HG02798 (cell line): ENCODE data around the gene VWC2L.

Experiments used
- ATAC-seq: cut with Tn5 transposase; IDR thresholded peaks from one replicate; pipeline ENCODE4 v1.9.1; 2021; ENCODE audit warnings: mild to moderate bottlenecking; ENCODE audit not compliant: unreplicated experiment, poor library complexity

The VWC2L gene

GRCh38 chr2:214410918-214411554, at the start of gene VWC2L:
Gene VWC2L (plus strand): TSS chr2:214411054. CDS start chr2:214414194, 3,140 bp downstream.
- ATAC-seq: peak; percentile 64

GRCh38 chr2:214361116-214361515, 49.7 kb upstream of the VWC2L start:
- no peak for ATAC-seq

GRCh38 chr2:214365549-214365948, 45.3 kb upstream of the VWC2L start:
- no peak for ATAC-seq

DNA sequence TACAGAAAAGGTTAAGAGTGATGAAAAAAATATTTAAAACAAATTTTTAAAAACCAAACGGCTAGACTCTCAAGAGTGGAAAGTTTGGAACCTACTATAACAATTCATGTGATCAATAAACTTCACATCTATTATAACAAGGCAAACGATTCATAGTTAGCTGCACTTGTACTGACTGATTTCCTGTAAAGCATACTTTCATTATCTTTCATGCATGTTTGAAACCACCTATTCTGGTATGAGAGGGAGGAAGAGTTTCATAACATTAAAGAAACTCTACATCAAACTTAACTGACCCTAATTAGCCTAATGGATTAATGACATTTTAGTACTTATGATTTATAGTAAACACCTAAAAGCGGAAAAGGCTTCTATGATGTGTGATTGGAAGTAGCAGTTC, 43.7 kb upstream of the VWC2L start:
- ATAC-seq: no peak

- ATAC-seq: peak; percentile 46
These were observed 34.1 kb upstream of the VWC2L start for GRCh38 chr2:214376618-214377285.

DNA sequence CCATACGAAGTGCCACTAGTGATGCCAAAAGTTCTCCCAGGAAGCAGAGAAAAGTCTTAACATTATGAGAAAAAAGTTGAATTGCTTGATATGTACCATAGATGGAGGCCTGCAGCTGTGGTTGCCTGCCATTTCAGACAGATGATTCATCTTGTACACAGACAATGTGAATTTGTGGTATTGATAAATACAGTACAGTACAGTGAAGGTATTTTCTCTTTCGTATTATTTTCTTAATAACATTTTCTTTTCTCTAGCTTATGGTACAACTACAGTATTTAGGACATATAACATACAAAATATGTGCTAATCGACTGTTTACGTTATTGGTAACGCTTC, 33.6 kb upstream of the VWC2L start:
- no peak for ATAC-seq

- ATAC-seq: no peak
These were observed 32.3 kb upstream of the VWC2L start for GRCh38 chr2:214378455-214379103.

DNA sequence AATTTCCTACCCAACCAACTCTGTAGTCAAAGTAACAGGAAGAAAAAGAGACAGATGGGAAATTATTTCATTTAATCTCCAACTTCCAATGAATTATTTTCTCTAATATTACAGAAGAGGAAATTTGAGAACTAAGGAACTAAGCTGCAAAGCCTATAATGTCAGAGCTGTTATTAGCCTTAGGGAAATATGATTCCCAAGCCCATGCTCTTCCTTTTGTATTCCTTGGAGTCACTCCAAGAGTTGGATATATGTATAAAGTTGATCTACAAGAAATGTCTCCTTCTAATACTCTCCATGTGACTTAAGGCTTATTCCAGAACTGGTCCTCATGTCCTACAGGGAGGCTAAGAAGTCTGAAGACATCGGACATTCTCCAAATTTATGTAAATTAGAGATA, 31.6 kb upstream of the VWC2L start:
- no peak for ATAC-seq

GRCh38 chr2:214380681-214381080, 30.2 kb upstream of the VWC2L start:
- ATAC-seq: no peak

DNA sequence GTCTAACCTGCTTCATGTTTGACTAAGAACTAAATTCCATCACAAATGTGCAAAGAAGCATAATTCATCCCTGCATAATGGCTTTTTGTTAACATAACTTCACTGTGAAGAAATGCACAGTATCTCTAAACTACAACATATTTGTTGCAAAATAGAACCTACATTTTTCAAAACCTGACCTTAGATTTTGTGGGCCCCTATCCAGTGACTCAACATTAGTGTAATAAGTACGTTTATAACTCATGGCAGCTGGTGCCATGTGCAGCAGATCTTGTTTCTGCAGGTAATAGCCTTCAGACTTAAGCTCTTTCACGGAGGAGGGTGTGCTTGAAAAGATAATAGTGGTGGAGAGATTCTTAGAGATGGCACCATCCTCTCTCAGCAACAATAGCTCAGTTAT, 28.6 kb upstream of the VWC2L start:
- ATAC-seq: no peak

DNA sequence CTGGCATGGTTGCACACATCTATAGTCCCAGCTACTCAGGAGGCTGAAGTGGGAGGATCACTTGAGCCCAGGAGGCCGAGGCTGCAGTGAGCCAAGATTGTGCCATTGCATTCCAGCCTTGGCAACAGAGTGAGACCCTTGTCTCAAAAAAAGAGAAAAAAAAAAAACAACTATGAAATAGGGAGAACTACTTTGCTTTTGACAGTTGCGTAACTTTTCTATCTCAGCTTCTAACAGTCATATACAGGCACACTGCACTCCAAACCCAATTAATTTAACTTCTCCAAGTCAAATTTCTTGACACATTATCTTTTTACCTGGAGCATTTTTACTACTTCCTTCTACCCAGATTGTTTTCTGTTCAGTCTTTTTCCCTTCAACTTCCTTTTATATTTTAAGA, 24.1 kb upstream of the VWC2L start:
- no peak for ATAC-seq

DNA sequence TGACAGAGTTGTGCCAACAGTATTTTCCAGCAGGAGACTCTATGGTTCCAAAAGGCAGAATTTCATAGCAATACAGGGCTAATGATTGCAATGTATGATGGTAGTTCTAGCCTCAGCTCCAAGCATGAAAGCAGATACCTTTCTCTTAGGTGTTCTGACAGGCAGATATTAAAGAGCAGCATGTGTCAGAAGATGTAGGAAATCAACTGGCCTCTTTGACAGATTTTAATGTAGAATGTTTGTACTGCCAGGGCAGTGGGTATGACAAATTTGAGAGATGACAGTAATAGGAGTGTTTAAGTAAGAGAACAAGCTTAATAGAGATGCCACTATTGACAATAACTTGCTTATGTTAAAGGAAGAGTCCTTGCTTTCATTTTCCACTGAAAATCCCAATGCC, 21.5 kb upstream of the VWC2L start:
- no peak for ATAC-seq

DNA sequence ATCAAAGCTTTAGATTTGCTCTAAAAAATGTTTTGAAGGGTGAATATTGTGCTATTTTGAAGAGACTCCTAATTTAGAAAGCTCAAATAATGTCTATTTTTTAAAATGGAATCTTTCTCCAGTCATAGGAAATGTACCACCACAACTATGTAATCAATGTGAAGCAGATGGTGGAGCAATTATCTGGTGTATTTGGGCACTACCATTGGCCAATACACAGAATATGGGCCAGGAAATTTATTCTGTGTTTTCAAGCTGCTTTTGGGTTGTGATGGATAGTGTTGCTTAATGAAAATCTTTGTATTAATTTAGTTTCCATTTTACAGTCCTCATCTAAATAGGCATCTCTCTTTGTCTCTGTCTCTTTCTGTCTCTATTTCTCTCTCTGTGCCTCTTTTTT, 17.1 kb upstream of the VWC2L start:
- ATAC-seq: no peak

DNA sequence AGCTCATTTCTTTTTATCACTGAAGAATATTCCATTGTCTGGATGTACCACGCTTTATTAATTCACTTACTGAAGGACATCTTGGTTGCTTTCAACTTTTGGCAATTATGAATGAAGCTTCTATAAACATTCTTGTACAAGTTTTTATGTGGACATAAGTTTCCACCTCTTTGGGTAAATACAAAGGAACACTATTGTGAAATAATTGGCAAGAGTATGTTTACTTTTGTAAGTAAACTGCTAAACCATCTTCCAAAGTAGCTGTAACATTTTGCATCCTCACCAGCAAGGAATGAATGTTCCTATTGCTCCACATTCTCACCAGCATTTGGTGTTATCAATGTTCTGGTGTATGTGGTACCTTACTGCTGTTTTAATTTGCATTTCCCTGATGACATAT, 15.8 kb upstream of the VWC2L start:
- no peak for ATAC-seq

DNA sequence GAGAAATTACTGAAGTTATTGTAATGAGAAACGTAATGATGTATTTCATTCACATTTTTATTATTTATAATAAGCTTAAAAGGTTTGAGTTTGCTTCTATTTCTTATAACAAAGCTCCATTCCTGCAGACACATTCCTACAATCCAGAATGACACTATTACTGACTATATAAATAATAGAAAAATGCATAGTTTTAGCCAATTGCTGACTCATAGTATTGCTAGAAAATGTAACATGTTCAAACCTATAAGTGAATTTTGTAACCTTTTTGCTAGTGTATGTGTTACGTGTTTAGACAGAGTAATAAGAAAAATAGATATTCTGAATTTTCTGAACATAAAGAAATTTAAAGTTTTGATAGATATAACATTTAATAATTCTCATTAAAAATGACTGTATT, 9.3 kb upstream of the VWC2L start:
- no peak for ATAC-seq

- ATAC-seq: no peak
These were observed 602 bp upstream of the VWC2L start for GRCh38 chr2:214410128-214410775.

DNA sequence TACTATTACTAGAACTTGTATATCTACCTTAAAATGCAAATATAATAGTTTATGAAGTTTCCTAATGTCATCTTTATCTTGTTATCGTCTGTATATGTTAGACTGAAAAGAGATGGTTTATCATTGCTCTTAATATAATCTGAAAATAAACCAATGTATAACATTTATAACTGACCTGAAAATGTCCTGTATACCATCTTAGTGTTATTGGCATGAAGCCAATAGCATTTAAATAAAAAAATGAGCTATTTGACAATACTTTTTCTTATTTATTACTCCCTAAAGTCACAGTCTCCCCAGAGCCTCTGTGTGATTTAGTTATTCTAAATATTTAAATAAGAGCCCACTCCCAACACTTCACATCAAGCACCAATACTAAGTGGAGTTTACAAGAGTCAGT, 1.8 kb downstream of the VWC2L start:
- no peak for ATAC-seq

- ATAC-seq: no peak
These were observed 25.6 kb downstream of the VWC2L start for GRCh38 chr2:214436470-214436869.

DNA sequence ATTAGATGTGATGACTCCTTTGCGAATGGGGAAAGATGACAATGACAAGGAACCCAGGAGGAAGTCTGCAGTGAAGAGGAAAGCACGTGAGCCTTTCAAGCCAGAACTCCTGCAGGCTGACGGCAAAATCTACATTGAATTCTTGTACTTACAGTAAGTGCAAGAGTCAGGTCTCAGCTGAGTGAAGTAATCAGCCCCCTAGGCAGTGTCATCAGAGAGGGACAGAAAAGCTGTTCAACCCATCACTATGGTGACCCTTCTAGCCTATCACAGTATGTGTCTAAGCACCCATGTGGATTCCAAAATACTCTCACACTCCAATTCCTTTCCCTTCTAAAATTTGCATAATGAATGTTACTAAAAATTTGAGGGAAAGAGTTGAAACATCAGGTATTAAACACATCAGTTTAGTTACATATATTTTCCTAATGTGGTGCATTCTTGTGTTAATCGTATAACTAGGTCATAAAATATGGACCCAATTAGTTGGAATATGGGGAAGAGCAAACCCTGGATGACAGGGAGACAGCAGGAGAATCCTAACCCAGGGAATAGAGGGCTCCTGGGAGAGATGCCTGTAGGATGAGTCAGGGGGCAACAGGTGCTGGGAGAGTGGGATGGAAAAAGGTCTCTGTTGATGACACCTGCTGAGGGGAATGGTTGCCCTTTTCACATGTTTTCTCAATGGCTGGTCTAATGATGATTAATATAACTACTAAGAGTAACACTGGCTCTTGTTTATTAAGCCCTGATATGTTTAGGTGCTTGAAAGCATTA, 39.5 kb downstream of the VWC2L start:
- ATAC-seq: no peak

GRCh38 chr2:214451516-214452275, 40.8 kb downstream of the VWC2L start:
- ATAC-seq: no peak
